Spleen (tissue), 7 donors: Measurements from ENCODE around the gene CDH3.

ENCODE experiments used
- POLR2A ChIP-seq, 3 donors: fragments of 450-650 bp; IDR thresholded peaks; one replicate each; pipeline ENCODE4 v1.5.1; 2017; ENCODE audit warnings: antibody characterized with exemption in 3 of 3, mild to moderate bottlenecking in 1 of 3
- POLR2AphosphoS5 ChIP-seq, 3 donors: sonication (generic); formaldehyde crosslinking; IDR thresholded peaks; one replicate each; pipeline ENCODE4 v1.5.1; 2017; ENCODE audit warnings: antibody characterized with exemption in 3 of 3
- TF ChIP-seq, protein P1 (sequence below), 11 experiments: fragments of 200-600 bp in 7 of 11; fragments of 450-650 bp in 4 of 11; sonication (generic) in 4 of 11; IDR thresholded peaks in 8 of 11; conservative IDR thresholded peaks in 3 of 11; 1 replicate in 7 of 11; 2 replicates in 4 of 11; pipeline versions ENCODE4 v1.4.0 to v1.8.0; 2016 to 2021; ENCODE audit warnings: antibody characterized with exemption in 11 of 11, inconsistent platforms in 4 of 11, mild to moderate bottlenecking in 1 of 11
- donor health status: DM: no; HTN: no; CAD: no; lungs with moderate emphysema.
- donor health status: DM: no; HTN: no; CAD: no.
- donor health status: DM: no; HTN: no; CAD: no.

DNA sequence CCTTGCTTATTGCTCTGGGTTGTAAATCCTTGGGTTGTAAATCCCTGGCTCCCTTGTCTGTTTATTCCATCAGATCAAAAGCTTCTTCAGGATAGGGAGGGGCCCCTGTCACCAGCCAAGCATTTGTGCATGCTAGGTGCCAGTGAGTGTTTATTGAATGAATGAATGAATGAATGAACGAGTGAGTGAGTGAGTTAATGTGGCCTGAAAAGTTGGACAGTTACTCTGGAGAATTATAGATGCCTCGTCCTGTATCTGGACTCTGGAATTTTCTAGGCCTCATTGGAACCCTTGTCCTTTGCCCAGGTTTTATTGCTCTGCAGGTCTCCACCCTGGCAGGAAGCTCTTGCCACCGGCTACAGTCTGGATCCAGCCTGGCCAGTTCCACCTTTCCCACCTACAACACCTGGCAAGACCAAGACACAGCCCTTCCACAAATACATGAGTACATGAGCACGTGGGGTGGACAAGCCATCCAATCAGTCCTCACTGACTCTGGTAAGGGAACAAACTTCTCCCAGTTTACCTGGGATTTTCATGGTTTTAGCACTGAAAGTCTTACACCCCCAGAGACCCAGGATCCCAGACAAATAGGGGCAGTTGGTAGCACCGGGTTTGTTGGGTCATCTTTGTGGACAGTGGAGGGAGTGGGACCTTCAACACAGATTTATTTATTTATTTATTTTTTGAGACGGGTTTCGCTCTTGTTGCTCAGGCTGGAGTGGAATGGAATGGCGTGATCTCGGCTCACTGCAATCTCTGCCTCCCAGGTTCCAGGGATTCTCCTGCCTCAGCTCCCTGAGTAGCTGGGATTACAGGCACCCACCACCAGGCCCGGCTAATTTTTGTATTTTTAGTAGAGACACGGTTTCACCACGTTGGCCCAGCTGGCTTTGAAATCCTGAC lies 77.3 kb downstream of the CDH3 start:
- TF ChIP-seq, protein P1, sequence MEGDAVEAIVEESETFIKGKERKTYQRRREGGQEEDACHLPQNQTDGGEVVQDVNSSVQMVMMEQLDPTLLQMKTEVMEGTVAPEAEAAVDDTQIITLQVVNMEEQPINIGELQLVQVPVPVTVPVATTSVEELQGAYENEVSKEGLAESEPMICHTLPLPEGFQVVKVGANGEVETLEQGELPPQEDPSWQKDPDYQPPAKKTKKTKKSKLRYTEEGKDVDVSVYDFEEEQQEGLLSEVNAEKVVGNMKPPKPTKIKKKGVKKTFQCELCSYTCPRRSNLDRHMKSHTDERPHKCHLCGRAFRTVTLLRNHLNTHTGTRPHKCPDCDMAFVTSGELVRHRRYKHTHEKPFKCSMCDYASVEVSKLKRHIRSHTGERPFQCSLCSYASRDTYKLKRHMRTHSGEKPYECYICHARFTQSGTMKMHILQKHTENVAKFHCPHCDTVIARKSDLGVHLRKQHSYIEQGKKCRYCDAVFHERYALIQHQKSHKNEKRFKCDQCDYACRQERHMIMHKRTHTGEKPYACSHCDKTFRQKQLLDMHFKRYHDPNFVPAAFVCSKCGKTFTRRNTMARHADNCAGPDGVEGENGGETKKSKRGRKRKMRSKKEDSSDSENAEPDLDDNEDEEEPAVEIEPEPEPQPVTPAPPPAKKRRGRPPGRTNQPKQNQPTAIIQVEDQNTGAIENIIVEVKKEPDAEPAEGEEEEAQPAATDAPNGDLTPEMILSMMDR (IDR thresholded peaks at IDR 0.05 in 8 of 11, conservative IDR thresholded peaks at IDR 0.05 in 3 of 11), result no peak
- TF ChIP-seq POLR2A (IDR thresholded peaks at IDR 0.05), result no peak
- TF ChIP-seq POLR2AphosphoS5 (IDR thresholded peaks at IDR 0.05), result no peak
